ENCODE data around the gene MYH14. TPM values are rescaled to one million over a fixed set of nuclear protein-coding genes. Genes with fewer than 3 reads are reported as not detected.

MYH14 gene
- total and polyA plus RNA-seq, 3 experiments from 2014 or later: not detected

DNA sequence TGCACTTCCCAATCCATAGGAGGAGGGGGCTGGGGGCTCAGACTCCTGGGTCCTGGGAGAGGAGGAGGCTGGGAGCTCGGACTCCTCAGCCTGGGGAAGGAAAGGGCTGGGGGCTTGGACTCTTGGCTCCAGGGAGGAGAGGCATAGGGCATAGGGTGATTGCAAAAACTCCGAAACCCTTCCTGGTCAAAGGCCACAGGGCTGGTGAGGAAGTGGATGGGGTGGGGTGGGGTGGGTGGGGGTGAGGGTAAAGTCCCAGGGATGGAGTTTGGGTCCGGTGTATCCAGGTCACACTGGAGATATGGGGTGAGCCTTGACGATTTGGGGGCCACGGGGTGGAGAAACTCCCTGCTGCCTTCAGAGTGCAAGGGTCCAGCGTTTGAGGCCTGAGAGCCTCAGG, 2.8 kb downstream of the MYH14 start:
- H3K27me3 Mint-ChIP-seq: peaks cover 32 to 41% of the 10 kb centered on the region in 2 donors
- Histone ChIP-seq H3K36me3 (ENCODE audit: insufficient read depth, low read length) (no peaks in the 10 kb centered on the region), H3K9me3 (ENCODE audit: low read length) (no peaks in the 10 kb centered on the region), H3K27me3 (ENCODE audit: insufficient read depth, low read length, poor library complexity, severe bottlenecking) (peaks cover 10% of the 10 kb centered on the region), H3K4me1 (ENCODE audit: insufficient read depth, low read length) (no peaks in the 10 kb centered on the region), H3K4me3 (ENCODE audit: low read length) (no peak overlapping the region), H3K27ac (ENCODE audit: low read depth, low read length) (no peak overlapping the region)
- no peak overlapping the region for H3K27ac Mint-ChIP-seq
- DNase-seq: no peak
- peaks cover 0 to 10% (median 3%) of the 10 kb centered on the region in 5 donors for H3K9me3 Mint-ChIP-seq
- POLR2A ChIA-PET: no interaction called here
- no peak overlapping the region for H3K4me3 Mint-ChIP-seq
- CTCF ChIA-PET: no interaction called here
- no peaks in the 10 kb centered on the region for H3K4me1 Mint-ChIP-seq
- no peaks in the 10 kb centered on the region for H3K36me3 Mint-ChIP-seq

DNA sequence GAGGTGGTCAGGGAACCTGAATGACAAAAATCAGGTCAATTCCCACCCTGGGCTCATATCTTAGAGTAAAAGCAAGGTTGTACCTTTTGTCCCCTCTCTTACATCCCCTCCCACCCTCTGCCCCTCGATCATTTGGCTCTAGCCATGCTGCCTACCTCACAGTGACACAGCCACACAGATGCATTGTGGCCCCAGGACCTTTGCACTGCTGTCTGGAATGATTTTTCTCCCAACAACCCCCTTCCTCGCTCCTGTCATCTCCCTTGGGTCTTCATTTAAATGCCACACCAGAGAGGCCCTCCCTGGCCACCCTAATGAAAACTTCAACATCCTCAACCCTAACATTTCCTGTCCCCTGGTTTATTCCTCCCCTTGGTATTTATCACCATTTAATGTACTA, 4.3 kb downstream of the MYH14 start:
- no peak for DNase-seq
- H3K27ac ChIP-seq (ENCODE audit: low read depth, low read length): no peak overlapping the region
- no peak overlapping the region for H3K4me3 ChIP-seq (ENCODE audit: low read length)
- no peaks in the 10 kb centered on the region for H3K9me3 ChIP-seq (ENCODE audit: low read length)
- Mint-ChIP-seq H3K4me1 (no peaks in the 10 kb centered on the region), H3K4me3 (no peak overlapping the region), H3K27me3 (peaks cover 24 to 28% of the 10 kb centered on the region in 2 donors), H3K9me3 (peaks cover 0 to 12% (median 5%) of the 10 kb centered on the region in 5 donors), H3K36me3 (no peaks in the 10 kb centered on the region), H3K27ac (no peak overlapping the region)
- H3K4me1 ChIP-seq (ENCODE audit: insufficient read depth, low read length): no peaks in the 10 kb centered on the region
- peaks cover 10% of the 10 kb centered on the region for H3K27me3 ChIP-seq (ENCODE audit: insufficient read depth, low read length, poor library complexity, severe bottlenecking)
- no peaks in the 10 kb centered on the region for H3K36me3 ChIP-seq (ENCODE audit: insufficient read depth, low read length)
- ChIA-PET POLR2A (no interaction called here), CTCF (no interaction called here)

DNA sequence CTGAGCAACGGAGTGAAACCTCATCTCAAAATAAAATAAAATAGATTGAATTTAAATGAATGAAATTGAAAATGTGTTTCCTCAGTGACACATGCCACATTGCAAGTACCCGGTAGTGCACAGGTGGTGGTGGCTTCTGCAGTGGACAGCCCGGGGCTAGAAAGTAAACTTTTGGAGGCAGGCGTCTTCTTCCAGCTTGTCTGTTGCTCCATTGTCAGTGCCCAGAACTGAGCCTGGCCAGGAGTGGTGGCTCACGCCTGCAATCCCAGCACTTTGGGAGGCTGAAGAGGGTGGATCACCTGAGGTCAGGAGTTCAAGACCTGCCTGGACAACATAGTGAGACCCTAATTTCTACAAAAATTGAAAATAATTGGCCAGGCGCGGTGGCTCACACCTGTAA, 5.7 kb downstream of the MYH14 start:
- CTCF ChIA-PET: no interaction called here
- Mint-ChIP-seq H3K4me3 (no peak overlapping the region), H3K27me3 (peaks cover 16 to 22% of the 10 kb centered on the region in 2 donors), H3K4me1 (no peaks in the 10 kb centered on the region), H3K27ac (no peak overlapping the region), H3K9me3 (peaks cover 0 to 15% (median 5%) of the 10 kb centered on the region in 5 donors), H3K36me3 (no peaks in the 10 kb centered on the region)
- Histone ChIP-seq H3K27ac (ENCODE audit: low read depth, low read length) (no peak overlapping the region), H3K36me3 (ENCODE audit: insufficient read depth, low read length) (no peaks in the 10 kb centered on the region), H3K27me3 (ENCODE audit: insufficient read depth, low read length, poor library complexity, severe bottlenecking) (peaks cover 9% of the 10 kb centered on the region), H3K9me3 (ENCODE audit: low read length) (no peaks in the 10 kb centered on the region), H3K4me3 (ENCODE audit: low read length) (no peak overlapping the region), H3K4me1 (ENCODE audit: insufficient read depth, low read length) (no peaks in the 10 kb centered on the region)
- no peak for DNase-seq
- POLR2A ChIA-PET: no interaction called here

DNA sequence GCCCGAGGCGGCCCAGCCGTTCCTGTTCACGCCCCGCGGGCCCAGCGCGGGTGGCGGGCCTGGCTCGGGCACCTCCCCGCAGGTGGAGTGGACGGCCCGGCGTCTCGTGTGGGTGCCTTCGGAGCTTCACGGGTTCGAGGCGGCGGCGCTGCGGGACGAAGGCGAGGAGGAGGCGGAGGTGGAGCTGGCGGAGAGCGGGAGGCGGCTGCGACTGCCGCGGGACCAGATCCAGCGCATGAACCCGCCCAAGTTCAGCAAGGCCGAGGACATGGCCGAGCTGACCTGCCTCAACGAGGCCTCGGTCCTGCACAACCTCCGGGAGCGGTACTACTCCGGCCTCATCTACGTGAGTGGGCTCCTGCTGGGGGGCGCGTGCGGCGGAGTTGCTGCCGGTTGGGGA, 7.0 kb downstream of the MYH14 start:
- no peak overlapping the region for H3K4me3 Mint-ChIP-seq
- H3K36me3 Mint-ChIP-seq: no peaks in the 10 kb centered on the region
- no peak for DNase-seq
- Histone ChIP-seq H3K4me1 (ENCODE audit: insufficient read depth, low read length) (no peaks in the 10 kb centered on the region), H3K27ac (ENCODE audit: low read depth, low read length) (no peak overlapping the region), H3K36me3 (ENCODE audit: insufficient read depth, low read length) (no peaks in the 10 kb centered on the region), H3K4me3 (ENCODE audit: low read length) (no peak overlapping the region), H3K9me3 (ENCODE audit: low read length) (no peaks in the 10 kb centered on the region), H3K27me3 (ENCODE audit: insufficient read depth, low read length, poor library complexity, severe bottlenecking) (peaks cover 4% of the 10 kb centered on the region)
- H3K4me1 Mint-ChIP-seq: no peaks in the 10 kb centered on the region
- peaks cover 0 to 15% (median 5%) of the 10 kb centered on the region in 5 donors for H3K9me3 Mint-ChIP-seq
- ChIA-PET POLR2A (no interaction called here), CTCF (no interaction called here)
- H3K27me3 Mint-ChIP-seq: peaks cover 7 to 17% of the 10 kb centered on the region in 2 donors
- no peak overlapping the region for H3K27ac Mint-ChIP-seq

DNA sequence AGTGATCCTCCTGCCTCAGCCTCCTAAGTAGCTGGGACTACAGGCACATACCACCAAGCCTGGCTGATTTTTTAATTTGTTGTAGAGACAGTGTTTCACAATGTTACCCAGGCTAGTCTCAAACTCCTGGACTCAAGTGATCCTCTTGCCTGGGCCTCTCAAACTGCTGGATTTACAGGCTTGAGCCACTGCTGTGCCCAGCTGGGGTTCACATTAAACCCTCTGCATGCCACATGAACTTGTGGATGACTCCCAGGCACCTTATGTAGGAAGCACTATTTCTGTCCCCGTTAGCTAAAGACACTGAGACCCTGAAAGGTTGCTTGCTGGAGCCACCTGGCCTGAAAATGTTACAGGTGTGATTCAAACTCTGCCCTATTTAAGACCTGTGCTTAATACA, 10.5 kb downstream of the MYH14 start:
- H3K27ac Mint-ChIP-seq: no peak overlapping the region
- H3K36me3 Mint-ChIP-seq: no peaks in the 10 kb centered on the region
- Histone ChIP-seq H3K27ac (ENCODE audit: low read depth, low read length) (no peak overlapping the region), H3K9me3 (ENCODE audit: low read length) (no peaks in the 10 kb centered on the region), H3K4me1 (ENCODE audit: insufficient read depth, low read length) (no peaks in the 10 kb centered on the region), H3K36me3 (ENCODE audit: insufficient read depth, low read length) (no peaks in the 10 kb centered on the region), H3K4me3 (ENCODE audit: low read length) (no peak overlapping the region), H3K27me3 (ENCODE audit: insufficient read depth, low read length, poor library complexity, severe bottlenecking) (no peaks in the 10 kb centered on the region)
- H3K4me3 Mint-ChIP-seq: no peak overlapping the region
- peaks cover 0 to 18% (median 5%) of the 10 kb centered on the region in 5 donors for H3K9me3 Mint-ChIP-seq
- no peak for DNase-seq
- ChIA-PET POLR2A (no interaction called here), CTCF (no interaction called here)
- H3K27me3 Mint-ChIP-seq: peaks cover 12 to 13% of the 10 kb centered on the region in 2 donors
- H3K4me1 Mint-ChIP-seq: no peaks in the 10 kb centered on the region

DNA sequence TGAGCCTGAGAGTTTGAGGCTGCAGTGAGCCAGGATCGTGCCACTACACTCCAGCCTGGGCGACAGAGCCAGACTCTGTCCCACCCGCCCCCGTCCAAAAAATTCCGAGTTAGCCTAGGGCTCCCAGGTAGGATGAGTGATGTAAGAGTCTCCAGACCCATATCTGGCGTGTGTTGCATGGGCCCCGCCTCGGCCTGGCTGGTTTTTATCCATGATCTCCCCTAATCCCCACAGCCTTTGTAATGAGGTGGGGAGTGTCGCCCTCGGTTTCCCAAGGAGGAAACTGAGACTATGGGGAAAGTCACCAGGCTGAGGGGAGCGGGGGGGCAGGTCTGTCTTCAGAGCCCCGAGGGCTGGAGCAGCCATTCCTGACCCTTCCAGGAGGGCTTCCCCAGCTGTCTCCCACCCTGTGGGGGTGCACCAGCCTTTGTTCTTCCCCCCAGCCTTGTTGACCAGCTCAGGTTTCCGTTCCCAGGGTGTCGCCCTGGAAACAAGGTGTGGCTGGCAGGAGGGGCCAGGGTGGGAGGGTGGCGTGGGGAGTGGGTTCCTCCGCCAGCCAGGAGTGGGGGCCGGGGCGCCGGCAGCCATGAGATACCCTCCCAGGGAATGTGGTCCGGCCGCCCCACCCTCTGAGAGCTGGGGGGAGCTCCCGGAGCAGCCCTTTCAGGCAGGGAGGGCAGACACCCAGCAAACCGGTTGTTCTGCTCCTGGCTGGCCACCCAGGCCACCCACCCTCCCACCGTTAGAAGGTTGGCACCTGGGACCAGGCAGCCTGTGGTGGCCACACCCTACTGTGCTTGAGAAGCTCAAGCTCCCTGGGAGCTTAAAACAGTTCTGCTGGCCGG, 11.5 kb downstream of the MYH14 start:
- Histone ChIP-seq H3K4me3 (ENCODE audit: low read length) (no peak overlapping the region), H3K4me1 (ENCODE audit: insufficient read depth, low read length) (no peaks in the 10 kb centered on the region), H3K27ac (ENCODE audit: low read depth, low read length) (no peak overlapping the region), H3K27me3 (ENCODE audit: insufficient read depth, low read length, poor library complexity, severe bottlenecking) (no peaks in the 10 kb centered on the region), H3K36me3 (ENCODE audit: insufficient read depth, low read length) (no peaks in the 10 kb centered on the region), H3K9me3 (ENCODE audit: low read length) (no peaks in the 10 kb centered on the region)
- Mint-ChIP-seq H3K4me1 (no peaks in the 10 kb centered on the region), H3K4me3 (no peak overlapping the region), H3K27me3 (peaks cover 13 to 15% of the 10 kb centered on the region in 2 donors), H3K27ac (no peak overlapping the region), H3K36me3 (no peaks in the 10 kb centered on the region), H3K9me3 (peaks cover 0 to 18% (median 5%) of the 10 kb centered on the region in 5 donors)
- ChIA-PET POLR2A (no interaction called here), CTCF (no interaction called here)
- no peak for DNase-seq

DNA sequence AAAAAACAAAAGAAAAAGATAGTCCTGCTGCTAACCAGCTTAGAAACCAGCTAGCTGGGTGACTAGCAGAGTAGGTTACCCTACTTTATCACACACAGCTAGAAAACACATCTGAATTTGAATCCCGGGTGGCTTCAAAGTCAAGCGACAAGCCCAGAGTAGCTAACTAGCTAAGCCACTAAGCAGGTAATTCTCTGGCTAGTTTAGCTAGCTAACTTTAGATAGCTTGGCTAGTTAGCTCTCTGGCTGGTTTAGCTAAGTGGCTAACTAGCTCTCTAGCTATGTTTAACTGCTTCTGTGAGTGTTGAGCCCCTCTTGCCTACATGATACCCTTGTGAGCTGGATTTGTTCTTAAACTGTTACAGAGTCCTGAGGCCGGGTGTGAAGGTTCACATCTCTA, 12.4 kb downstream of the MYH14 start:
- Mint-ChIP-seq H3K27me3 (peaks cover 11 to 15% of the 10 kb centered on the region in 2 donors), H3K4me1 (no peaks in the 10 kb centered on the region), H3K9me3 (peaks cover 0 to 18% (median 5%) of the 10 kb centered on the region in 5 donors), H3K4me3 (no peak overlapping the region), H3K27ac (no peak overlapping the region), H3K36me3 (no peaks in the 10 kb centered on the region)
- ChIA-PET POLR2A (no interaction called here), CTCF (no interaction called here)
- Histone ChIP-seq H3K9me3 (ENCODE audit: low read length) (no peaks in the 10 kb centered on the region), H3K4me3 (ENCODE audit: low read length) (no peak overlapping the region), H3K4me1 (ENCODE audit: insufficient read depth, low read length) (no peaks in the 10 kb centered on the region), H3K36me3 (ENCODE audit: insufficient read depth, low read length) (no peaks in the 10 kb centered on the region), H3K27me3 (ENCODE audit: insufficient read depth, low read length, poor library complexity, severe bottlenecking) (no peaks in the 10 kb centered on the region), H3K27ac (ENCODE audit: low read depth, low read length) (no peak overlapping the region)
- DNase-seq: no peak

DNA sequence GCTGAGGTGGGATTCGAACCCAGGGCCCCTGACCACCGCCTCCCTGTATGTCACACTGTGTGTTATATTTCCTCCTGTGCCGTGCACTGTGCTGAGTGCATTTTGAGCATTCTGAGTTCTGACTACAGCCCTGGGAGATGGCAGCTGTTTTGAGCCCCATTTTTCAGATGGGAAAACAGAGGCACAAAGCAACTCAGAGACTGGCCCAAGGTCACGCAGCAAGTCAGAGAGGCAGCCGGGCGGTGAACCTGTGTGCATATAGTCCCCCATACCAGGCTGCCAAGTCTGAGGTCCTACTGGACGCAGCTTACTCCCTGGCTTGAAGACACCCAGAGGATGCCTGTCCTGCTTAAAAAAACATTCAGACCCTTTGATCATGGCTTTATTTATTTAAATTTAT, 17.7 kb downstream of the MYH14 start:
- peaks cover 15 to 23% of the 10 kb centered on the region in 2 donors for H3K27me3 Mint-ChIP-seq
- Histone ChIP-seq H3K36me3 (ENCODE audit: insufficient read depth, low read length) (no peaks in the 10 kb centered on the region), H3K4me1 (ENCODE audit: insufficient read depth, low read length) (no peaks in the 10 kb centered on the region), H3K27me3 (ENCODE audit: insufficient read depth, low read length, poor library complexity, severe bottlenecking) (no peaks in the 10 kb centered on the region), H3K4me3 (ENCODE audit: low read length) (no peak overlapping the region), H3K27ac (ENCODE audit: low read depth, low read length) (no peak overlapping the region), H3K9me3 (ENCODE audit: low read length) (no peaks in the 10 kb centered on the region)
- no peak overlapping the region for H3K27ac Mint-ChIP-seq
- POLR2A ChIA-PET: no interaction called here
- no peaks in the 10 kb centered on the region for H3K4me1 Mint-ChIP-seq
- H3K4me3 Mint-ChIP-seq: no peak overlapping the region
- peaks cover 0 to 11% (median 6%) of the 10 kb centered on the region in 5 donors for H3K9me3 Mint-ChIP-seq
- DNase-seq: no peak
- H3K36me3 Mint-ChIP-seq: no peaks in the 10 kb centered on the region
- CTCF ChIA-PET: no interaction called here
